Stomach (tissue), 4 donors: ENCODE data around the gene EPB41L1.

Experiments used
- POLR2A ChIP-seq, 4 donors: fragments of 450-650 bp; IDR thresholded peaks; one replicate each; pipeline ENCODE4 v1.6.1; 2016; ENCODE audit warnings: antibody characterized with exemption in 4 of 4, control low read depth in 2 of 4, mild to moderate bottlenecking in 1 of 4, moderate library complexity in 1 of 4
- POLR2AphosphoS5 ChIP-seq, 3 donors: sonication (generic); formaldehyde crosslinking; IDR thresholded peaks; one replicate each; pipeline ENCODE4 v1.6.1; 2016; ENCODE audit warnings: antibody characterized with exemption in 3 of 3
- TF ChIP-seq, protein P1 (sequence below), 7 experiments: fragments of 450-650 bp in 4 of 7; fragments of 200-600 bp in 3 of 7; sonication (generic) in 3 of 7; IDR thresholded peaks; one replicate each; pipeline ENCODE4 v1.5.1; 2016 to 2019; ENCODE audit warnings: antibody characterized with exemption in 7 of 7, control low read depth in 2 of 7, mild to moderate bottlenecking in 1 of 7

DNA sequence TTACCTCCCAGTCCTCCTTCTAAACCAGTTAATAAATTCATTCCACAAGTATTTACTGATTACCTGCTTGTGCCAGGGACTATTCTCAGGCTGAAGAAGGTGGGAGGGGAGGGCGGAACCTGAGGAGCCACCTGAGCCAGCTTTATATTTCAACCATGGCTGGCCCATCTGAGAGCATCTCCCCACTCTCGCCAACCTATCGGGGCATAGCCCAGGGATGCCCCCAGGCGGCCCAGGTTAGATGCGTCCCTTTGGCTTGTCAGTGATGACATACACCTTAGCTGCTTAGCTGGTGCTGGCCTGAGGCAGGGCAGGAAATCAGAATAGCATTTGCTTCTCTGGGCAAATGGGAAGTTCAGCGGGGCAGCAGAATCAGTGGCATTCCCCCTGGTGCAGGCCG, 76.8 kb downstream of the EPB41L1 start:
- TF ChIP-seq, protein P1, sequence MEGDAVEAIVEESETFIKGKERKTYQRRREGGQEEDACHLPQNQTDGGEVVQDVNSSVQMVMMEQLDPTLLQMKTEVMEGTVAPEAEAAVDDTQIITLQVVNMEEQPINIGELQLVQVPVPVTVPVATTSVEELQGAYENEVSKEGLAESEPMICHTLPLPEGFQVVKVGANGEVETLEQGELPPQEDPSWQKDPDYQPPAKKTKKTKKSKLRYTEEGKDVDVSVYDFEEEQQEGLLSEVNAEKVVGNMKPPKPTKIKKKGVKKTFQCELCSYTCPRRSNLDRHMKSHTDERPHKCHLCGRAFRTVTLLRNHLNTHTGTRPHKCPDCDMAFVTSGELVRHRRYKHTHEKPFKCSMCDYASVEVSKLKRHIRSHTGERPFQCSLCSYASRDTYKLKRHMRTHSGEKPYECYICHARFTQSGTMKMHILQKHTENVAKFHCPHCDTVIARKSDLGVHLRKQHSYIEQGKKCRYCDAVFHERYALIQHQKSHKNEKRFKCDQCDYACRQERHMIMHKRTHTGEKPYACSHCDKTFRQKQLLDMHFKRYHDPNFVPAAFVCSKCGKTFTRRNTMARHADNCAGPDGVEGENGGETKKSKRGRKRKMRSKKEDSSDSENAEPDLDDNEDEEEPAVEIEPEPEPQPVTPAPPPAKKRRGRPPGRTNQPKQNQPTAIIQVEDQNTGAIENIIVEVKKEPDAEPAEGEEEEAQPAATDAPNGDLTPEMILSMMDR (IDR thresholded peaks at IDR 0.05): no peak
- TF ChIP-seq POLR2A (IDR thresholded peaks at IDR 0.05) (no peak), POLR2AphosphoS5 (IDR thresholded peaks at IDR 0.05) (no peak)
